Osteocyte (in vitro differentiated cells): ENCODE results near the gene SYT7. TPM values are rescaled to one million over a fixed set of nuclear protein-coding genes. Genes with fewer than 3 reads are reported as not detected.

Experiments
- DNase-seq: peaks from one replicate; pipeline ENCODE4 v3.0.0; 2021; ENCODE audit warnings: mixed read lengths; ENCODE audit not compliant: unreplicated experiment; ENCODE audit errors: extremely low spot score
- H3K27ac Mint-ChIP-seq: one replicate; pipeline ENCODE4 v1.8.0; 2021; ENCODE audit warnings: mild to moderate bottlenecking, mixed read lengths; ENCODE audit not compliant: unreplicated experiment
- H3K27me3 Mint-ChIP-seq: one replicate; pipeline ENCODE4 v1.8.0; 2021; ENCODE audit warnings: mixed read lengths; ENCODE audit not compliant: unreplicated experiment
- H3K36me3 Mint-ChIP-seq: one replicate; pipeline ENCODE4 v1.8.0; 2021; ENCODE audit warnings: mixed read lengths; ENCODE audit not compliant: unreplicated experiment
- H3K4me1 Mint-ChIP-seq: one replicate; pipeline ENCODE4 v1.8.0; 2021; ENCODE audit warnings: mixed read lengths; ENCODE audit not compliant: unreplicated experiment
- H3K4me3 Mint-ChIP-seq: one replicate; pipeline ENCODE4 v1.8.0; 2021; ENCODE audit warnings: mild to moderate bottlenecking, moderate library complexity, mixed read lengths; ENCODE audit not compliant: unreplicated experiment
- H3K9me3 Mint-ChIP-seq: one replicate; pipeline ENCODE4 v1.8.0; 2021; ENCODE audit warnings: mixed read lengths; ENCODE audit not compliant: unreplicated experiment
- CTCF ChIP-seq: fragments of 200-600 bp; sonication (generic); IDR thresholded peaks from 2 replicates; pipeline ENCODE4 v1.5.0; 2021; ENCODE audit warnings: antibody characterized with exemption, mild to moderate bottlenecking, moderate library complexity
- total RNA-seq: library from RNA; stranded (reverse); gene quantifications from 2 replicates; pipeline ENCODE4 v1.2.1, GENCODE V29; 2021

The SYT7 gene
- total RNA-seq, 1 donor from 2014 or later: 0.11 TPM

- Mint-ChIP-seq H3K4me1 (peaks cover 10% of the 10 kb centered on the region), H3K4me3 (no peak overlapping the region), H3K27ac (no peak overlapping the region), H3K9me3 (no peaks in the 10 kb centered on the region), H3K36me3 (no peaks in the 10 kb centered on the region), H3K27me3 (peaks cover 50% of the 10 kb centered on the region)
- TF ChIP-seq CTCF: no peak
- no peak for DNase-seq
Observed at GRCh38 chr11:61510166-61510919, 70.5 kb downstream of the SYT7 start.

- Mint-ChIP-seq H3K9me3 (no peaks in the 10 kb centered on the region), H3K27ac (no peak overlapping the region), H3K4me3 (peak overlapping the region; percentile 55), H3K36me3 (no peaks in the 10 kb centered on the region), H3K4me1 (peaks cover 10% of the 10 kb centered on the region), H3K27me3 (peaks cover 57% of the 10 kb centered on the region)
- no peak for DNase-seq
- TF ChIP-seq CTCF: peak; percentile 60
Observed at GRCh38 chr11:61509043-61510029, 71.5 kb downstream of the SYT7 start.

GRCh38 chr11:61507962-61508861, 72.7 kb downstream of the SYT7 start, which contains the start of gene LRRC10B:
Gene LRRC10B (plus strand): TSS chr11:61508749. CDS start chr11:61508999, 250 bp downstream.
- no peak for DNase-seq
- H3K4me3 Mint-ChIP-seq: peak within 1 kb of the TSS; percentile 58
- no peaks in the 10 kb centered on the region for H3K36me3 Mint-ChIP-seq
- H3K9me3 Mint-ChIP-seq: no peaks in the 10 kb centered on the region
- H3K27me3 Mint-ChIP-seq: peaks cover 60% of the 10 kb centered on the region
- H3K27ac Mint-ChIP-seq: no peak within 1 kb of the TSS
- TF ChIP-seq CTCF: no peak
- peaks cover 10% of the 10 kb centered on the region for H3K4me1 Mint-ChIP-seq

GRCh38 chr11:61507012-61507768, 73.7 kb downstream of the SYT7 start:
- Mint-ChIP-seq H3K27ac (no peak overlapping the region), H3K36me3 (no peaks in the 10 kb centered on the region), H3K4me3 (no peak overlapping the region), H3K9me3 (no peaks in the 10 kb centered on the region), H3K4me1 (peaks cover 10% of the 10 kb centered on the region), H3K27me3 (peaks cover 67% of the 10 kb centered on the region)
- TF ChIP-seq CTCF: no peak
- no peak for DNase-seq
